PC-9 (cell line): ENCODE measurements around the gene USP54. TPM values are rescaled to one million over a fixed set of nuclear protein-coding genes. Genes with fewer than 3 reads are reported as not detected.

ENCODE experiments used
- Bru-seq: library from RNA; stranded (reverse); fragments of 400-500 nt; gene quantifications from one replicate; lab custom pipeline; 2021; lab: Mats Ljungman, UMichigan
- BruChase-seq, 2 experiments: library from RNA; stranded (reverse); fragments of 400-500 nt; gene quantifications; one replicate each; lab custom pipeline; 2021; lab: Mats Ljungman, UMichigan
- BruUV-seq: library from RNA; stranded (reverse); fragments of 400-500 nt; replicated peaks from 2 replicates; lab custom pipeline; 2021; lab: Mats Ljungman, UMichigan
- CTCF ChIA-PET: fragments of 300-600 bp; sonication (Branson Sonifier 250); formaldehyde crosslinking; loops from one replicate; lab custom pipeline; 2022; ENCODE audit warnings: antibody characterized with exemption; lab: Charles Lee
- POLR2A ChIA-PET: fragments of 300-600 bp; sonication (Branson Sonifier 250); formaldehyde crosslinking; loops from one replicate; lab custom pipeline; 2022; ENCODE audit warnings: antibody characterized with exemption; ENCODE audit not compliant: unreplicated experiment; lab: Charles Lee
- DNase-seq, 2 experiments: peaks; one replicate each; pipeline versions ENCODE4 v3.0.0 to v3.0.0-alpha.2; 2015 to 2022; ENCODE audit warnings: mixed read lengths in 1 of 2
- H2AFZ ChIP-seq: fragments of 200-600 bp; sonication (generic); 2 replicates; pipeline ENCODE4 v1.8.1; 2017; ENCODE audit warnings: antibody characterized with exemption
- H3F3A ChIP-seq: fragments of 200-600 bp; sonication (generic); 2 replicates; pipeline ENCODE4 v1.8.1; 2017; ENCODE audit warnings: antibody characterized with exemption, mild to moderate bottlenecking, low read depth; ENCODE audit not compliant: insufficient read depth
- H3K27ac ChIP-seq: fragments of 200-600 bp; sonication (generic); 2 replicates; pipeline ENCODE4 v1.6.1; 2016; ENCODE audit warnings: mixed run types
- H3K27me3 ChIP-seq: fragments of 200-600 bp; sonication (generic); 2 replicates; pipeline ENCODE4 v1.6.1; 2016; ENCODE audit warnings: low read depth, mixed run types; ENCODE audit not compliant: insufficient read depth
- H3K36me3 ChIP-seq: fragments of 200-600 bp; sonication (generic); 2 replicates; pipeline ENCODE4 v1.6.1; 2016; ENCODE audit warnings: low read depth, mixed run types
- H3K4me1 ChIP-seq: fragments of 200-600 bp; sonication (generic); replicated peaks from 2 replicates; pipeline ENCODE4 v1.6.1; 2016; ENCODE audit warnings: mixed run types; ENCODE audit not compliant: insufficient read depth
- H3K4me2 ChIP-seq: fragments of 200-600 bp; sonication (generic); 2 replicates; pipeline ENCODE4 v1.6.1; 2017; ENCODE audit warnings: mixed run types
- H3K4me3 ChIP-seq: fragments of 200-600 bp; sonication (generic); 2 replicates; pipeline ENCODE4 v1.6.1; 2016; ENCODE audit warnings: mixed run types
- H3K79me2 ChIP-seq: fragments of 200-600 bp; sonication (generic); 2 replicates; pipeline ENCODE4 v1.6.1; 2017; ENCODE audit warnings: low read depth, mixed run types
- H3K9me2 ChIP-seq: fragments of 200-600 bp; sonication (generic); 2 replicates; pipeline ENCODE4 v1.8.1; 2017; ENCODE audit warnings: mild to moderate bottlenecking; ENCODE audit not compliant: insufficient read depth
- H3K9me3 ChIP-seq: fragments of 200-600 bp; sonication (generic); 2 replicates; pipeline ENCODE4 v1.8.1; 2016; ENCODE audit warnings: low read depth; ENCODE audit not compliant: insufficient read depth
- H4K20me1 ChIP-seq: fragments of 200-600 bp; sonication (generic); 2 replicates; pipeline ENCODE4 v1.8.1; 2017; ENCODE audit not compliant: insufficient read depth
- EZH2 ChIP-seq: fragments of 200-600 bp; sonication (generic); IDR thresholded peaks from 2 replicates; pipeline ENCODE4 v1.8.0; 2017; ENCODE audit warnings: antibody characterized with exemption, low read depth
- intact Hi-C: fragments of 100-400 bp; cut with micrococcal nuclease; formaldehyde crosslinking; loops from one replicate; pipeline ENCODE4 v1.10.0; 2022; ENCODE audit not compliant: unreplicated experiment
- long read RNA-seq: library from polyadenylated mRNA; stranded (forward); transcript quantifications from one replicate; pipeline ENCODE4 v2.0.0, GENCODE V29; 2022
- total RNA-seq: library from RNA; stranded (reverse); gene quantifications from 2 replicates; pipeline ENCODE4 v1.2.3, GENCODE V29; 2021
- TF ChIP-seq, protein P1 (sequence below): fragments of 200-600 bp; sonication (generic); conservative IDR thresholded peaks from 2 replicates; pipeline ENCODE4 v1.6.1; 2017; ENCODE audit warnings: mixed run types, antibody characterized with exemption, mild to moderate bottlenecking, moderate library complexity

The USP54 gene, protein sequence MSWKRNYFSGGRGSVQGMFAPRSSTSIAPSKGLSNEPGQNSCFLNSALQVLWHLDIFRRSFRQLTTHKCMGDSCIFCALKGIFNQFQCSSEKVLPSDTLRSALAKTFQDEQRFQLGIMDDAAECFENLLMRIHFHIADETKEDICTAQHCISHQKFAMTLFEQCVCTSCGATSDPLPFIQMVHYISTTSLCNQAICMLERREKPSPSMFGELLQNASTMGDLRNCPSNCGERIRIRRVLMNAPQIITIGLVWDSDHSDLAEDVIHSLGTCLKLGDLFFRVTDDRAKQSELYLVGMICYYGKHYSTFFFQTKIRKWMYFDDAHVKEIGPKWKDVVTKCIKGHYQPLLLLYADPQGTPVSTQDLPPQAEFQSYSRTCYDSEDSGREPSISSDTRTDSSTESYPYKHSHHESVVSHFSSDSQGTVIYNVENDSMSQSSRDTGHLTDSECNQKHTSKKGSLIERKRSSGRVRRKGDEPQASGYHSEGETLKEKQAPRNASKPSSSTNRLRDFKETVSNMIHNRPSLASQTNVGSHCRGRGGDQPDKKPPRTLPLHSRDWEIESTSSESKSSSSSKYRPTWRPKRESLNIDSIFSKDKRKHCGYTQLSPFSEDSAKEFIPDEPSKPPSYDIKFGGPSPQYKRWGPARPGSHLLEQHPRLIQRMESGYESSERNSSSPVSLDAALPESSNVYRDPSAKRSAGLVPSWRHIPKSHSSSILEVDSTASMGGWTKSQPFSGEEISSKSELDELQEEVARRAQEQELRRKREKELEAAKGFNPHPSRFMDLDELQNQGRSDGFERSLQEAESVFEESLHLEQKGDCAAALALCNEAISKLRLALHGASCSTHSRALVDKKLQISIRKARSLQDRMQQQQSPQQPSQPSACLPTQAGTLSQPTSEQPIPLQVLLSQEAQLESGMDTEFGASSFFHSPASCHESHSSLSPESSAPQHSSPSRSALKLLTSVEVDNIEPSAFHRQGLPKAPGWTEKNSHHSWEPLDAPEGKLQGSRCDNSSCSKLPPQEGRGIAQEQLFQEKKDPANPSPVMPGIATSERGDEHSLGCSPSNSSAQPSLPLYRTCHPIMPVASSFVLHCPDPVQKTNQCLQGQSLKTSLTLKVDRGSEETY (N-terminal part only)
- 38.3 and 52.4 TPM in 2 replicates for total RNA-seq
- percentile 74 among the genes with signal in this experiment for Bru-seq, nascent RNA
- percentile 76 among the genes with signal in this experiment for BruChase-seq, experiment 1, labeled RNA remaining after a 2-hour chase
- BruChase-seq, experiment 2, labeled RNA remaining after a 6-hour chase: percentile 72 among the genes with signal in this experiment
- long read RNA-seq, partial matches to known transcripts: 1 of 9 reads
- long read RNA-seq, other reads (novel, unspliced or antisense): 8 of 9 reads

GRCh38 chr10:73590881-73591799, at the start of gene USP54:
Gene USP54, minus strand, starts transcription at chr10:73591342. Its CDS starts 15,684 bp downstream, at chr10:73575658.
- Histone ChIP-seq H3K36me3 (no peaks in the 10 kb centered on the region), H3K9me2 (no peaks in the 10 kb centered on the region), H3K27me3 (no peaks in the 10 kb centered on the region), H3K79me2 (peaks cover 31% of the 10 kb centered on the region), H3K4me1 (peaks cover 70% of the 10 kb centered on the region), H3K4me3 (peak within 1 kb of the TSS; percentile 28), H3K9me3 (no peaks in the 10 kb centered on the region), H3K27ac (peak within 1 kb of the TSS; percentile 84), H2AFZ (no peak within 1 kb of the TSS), H3F3A (peaks cover 59% of the 10 kb centered on the region), H3K4me2 (peak within 1 kb of the TSS; percentile 63), H4K20me1 (no peaks in the 10 kb centered on the region)
- DNase-seq: peak; percentile 56 to 94
- CTCF ChIA-PET: interaction anchor here (0.7 kb wide), 1 partner anchor 30 kb away, joined by 4 read pairs; no protein-coding TSS in a partner anchor
- no peak for TF ChIP-seq EZH2
- TF ChIP-seq, protein P1, sequence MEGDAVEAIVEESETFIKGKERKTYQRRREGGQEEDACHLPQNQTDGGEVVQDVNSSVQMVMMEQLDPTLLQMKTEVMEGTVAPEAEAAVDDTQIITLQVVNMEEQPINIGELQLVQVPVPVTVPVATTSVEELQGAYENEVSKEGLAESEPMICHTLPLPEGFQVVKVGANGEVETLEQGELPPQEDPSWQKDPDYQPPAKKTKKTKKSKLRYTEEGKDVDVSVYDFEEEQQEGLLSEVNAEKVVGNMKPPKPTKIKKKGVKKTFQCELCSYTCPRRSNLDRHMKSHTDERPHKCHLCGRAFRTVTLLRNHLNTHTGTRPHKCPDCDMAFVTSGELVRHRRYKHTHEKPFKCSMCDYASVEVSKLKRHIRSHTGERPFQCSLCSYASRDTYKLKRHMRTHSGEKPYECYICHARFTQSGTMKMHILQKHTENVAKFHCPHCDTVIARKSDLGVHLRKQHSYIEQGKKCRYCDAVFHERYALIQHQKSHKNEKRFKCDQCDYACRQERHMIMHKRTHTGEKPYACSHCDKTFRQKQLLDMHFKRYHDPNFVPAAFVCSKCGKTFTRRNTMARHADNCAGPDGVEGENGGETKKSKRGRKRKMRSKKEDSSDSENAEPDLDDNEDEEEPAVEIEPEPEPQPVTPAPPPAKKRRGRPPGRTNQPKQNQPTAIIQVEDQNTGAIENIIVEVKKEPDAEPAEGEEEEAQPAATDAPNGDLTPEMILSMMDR: no peak
- BruUV-seq: no TSS peak
- intact Hi-C loops: loop anchor here (1.0 kb wide), 2 partner anchors 10 to 34 kb away; no protein-coding TSS in a partner anchor
- POLR2A ChIA-PET: interaction anchor here (0.5 to 1.3 kb wide), 12 partner anchors 10 to 902 kb away, joined by 3 to 18 read pairs (median 4); no protein-coding TSS in a partner anchor

DNA sequence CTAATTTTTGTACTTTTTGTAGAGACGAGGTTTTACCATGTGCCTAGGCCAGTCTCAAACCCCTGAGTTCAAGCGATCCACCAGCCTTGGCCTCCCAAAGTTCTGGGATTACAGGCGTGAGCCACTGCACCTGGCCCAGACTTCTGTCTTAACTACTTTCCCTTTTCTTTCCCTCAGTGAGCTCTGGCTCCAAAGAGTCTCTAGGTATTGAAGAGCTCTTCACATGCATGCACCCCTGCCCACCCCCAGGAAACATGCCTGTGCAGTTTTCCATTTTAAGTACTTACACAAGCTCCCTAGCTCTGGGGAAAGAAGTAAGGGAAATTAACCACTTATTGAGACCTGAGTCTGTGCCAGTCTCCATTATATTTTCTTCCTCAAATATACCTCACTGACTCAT, 48.1 kb upstream of the USP54 start:
- H3K79me2 ChIP-seq: no peaks in the 10 kb centered on the region
- no peaks in the 10 kb centered on the region for H3K36me3 ChIP-seq
- H3K4me1 ChIP-seq: peaks cover 7% of the 10 kb centered on the region
- CTCF ChIA-PET: interaction anchor here (0.5 kb wide), 1 partner anchor 1185 kb away, joined by 6 read pairs; no protein-coding TSS in a partner anchor
- no peak overlapping the region for H3K4me3 ChIP-seq
- H2AFZ ChIP-seq: no peak overlapping the region
- H3K27me3 ChIP-seq: no peaks in the 10 kb centered on the region
- no peaks in the 10 kb centered on the region for H3K9me2 ChIP-seq
- TF ChIP-seq, protein P1: no peak
- no peak for TF ChIP-seq EZH2
- no peak overlapping the region for H3K4me2 ChIP-seq
- DNase-seq: no peak
- no peaks in the 10 kb centered on the region for H3F3A ChIP-seq
- BruUV-seq: no TSS peak
- H4K20me1 ChIP-seq: no peaks in the 10 kb centered on the region
- intact Hi-C loops: no loop called here
- no peak overlapping the region for H3K27ac ChIP-seq
- no peaks in the 10 kb centered on the region for H3K9me3 ChIP-seq
- POLR2A ChIA-PET: no interaction called here
